ENCODE results near the gene CCNC. TPM values are rescaled to one million over a fixed set of nuclear protein-coding genes. Genes with fewer than 3 reads are reported as not detected.

Gene CCNC
- total RNA-seq (2014; rRNA removed; shearing (Covaris generic)): 130 and 168 TPM in 2 replicates

DNA sequence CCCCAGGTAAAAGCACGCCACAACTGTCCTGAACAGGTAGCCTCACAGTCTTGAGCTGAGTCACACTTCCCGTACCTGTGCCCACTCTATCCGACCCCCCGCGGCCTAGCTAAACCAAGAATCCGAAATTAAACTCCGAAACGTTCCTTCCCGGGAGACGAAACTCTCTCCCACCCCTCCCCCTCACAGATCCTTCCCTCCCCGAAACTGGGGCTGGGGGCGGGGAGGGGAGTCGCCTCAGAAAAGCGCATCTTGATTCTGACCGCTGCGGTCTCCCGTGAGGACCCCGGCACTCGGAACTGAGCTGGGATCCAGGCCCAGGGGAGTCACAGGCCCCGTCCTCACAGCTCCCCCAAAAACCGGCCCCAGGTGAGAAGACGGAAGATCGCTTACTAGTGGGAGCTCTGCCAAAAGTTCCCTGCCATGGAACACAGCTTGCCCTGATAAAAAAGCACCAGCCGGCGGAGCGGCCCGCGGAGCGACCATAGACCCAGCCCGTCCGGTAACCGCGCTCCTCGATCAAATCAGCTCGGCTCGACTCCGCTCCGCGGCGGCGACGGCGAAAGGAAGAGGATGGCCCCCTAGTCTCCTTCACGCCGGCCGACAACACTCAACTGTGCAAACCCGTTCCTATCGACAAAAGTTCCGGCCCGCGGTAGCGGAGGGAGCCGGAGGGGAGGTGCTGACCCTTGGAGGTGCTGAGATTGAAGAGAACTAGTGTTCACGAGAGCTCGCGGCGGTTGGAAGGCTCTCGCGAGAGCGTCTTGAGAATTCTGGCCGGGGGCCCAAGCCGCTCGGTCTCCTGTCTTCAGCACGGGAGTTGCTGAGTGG is at the start of gene CCNC:
Gene CCNC, minus strand, starts transcription at position 558 of the 831 bp plus-strand sequence. Its CDS starts 133 bp downstream, at position 425.
- peak; percentile 93 for DNase-seq (ENCODE audit: low spot score)
- in situ Hi-C loops (cut with HindIII; ENCODE audit: low sequenced_read_pairs): no loop called here

DNA sequence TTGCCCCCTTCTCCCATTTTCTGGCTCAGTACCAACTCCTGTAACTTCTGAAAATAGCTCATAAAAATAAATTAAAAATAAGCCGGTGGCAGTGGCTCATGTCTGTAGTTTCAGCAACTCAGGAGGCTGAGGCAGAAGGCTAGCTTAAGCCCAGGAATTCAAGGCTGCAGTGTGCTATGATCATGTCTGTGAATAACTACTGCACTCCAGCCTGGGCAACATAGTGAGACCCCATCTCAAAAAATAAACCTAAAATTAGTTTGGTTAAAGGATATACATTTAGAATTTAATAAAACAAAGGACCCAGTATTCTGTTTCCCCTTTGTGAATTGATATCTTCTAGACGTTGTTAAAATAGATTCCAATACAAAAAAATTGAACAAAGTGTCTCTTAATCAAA is 48.7 kb upstream of the CCNC start:
- DNase-seq (ENCODE audit: low spot score): no peak
- in situ Hi-C loops (cut with HindIII; ENCODE audit: low sequenced_read_pairs): no loop called here

DNA sequence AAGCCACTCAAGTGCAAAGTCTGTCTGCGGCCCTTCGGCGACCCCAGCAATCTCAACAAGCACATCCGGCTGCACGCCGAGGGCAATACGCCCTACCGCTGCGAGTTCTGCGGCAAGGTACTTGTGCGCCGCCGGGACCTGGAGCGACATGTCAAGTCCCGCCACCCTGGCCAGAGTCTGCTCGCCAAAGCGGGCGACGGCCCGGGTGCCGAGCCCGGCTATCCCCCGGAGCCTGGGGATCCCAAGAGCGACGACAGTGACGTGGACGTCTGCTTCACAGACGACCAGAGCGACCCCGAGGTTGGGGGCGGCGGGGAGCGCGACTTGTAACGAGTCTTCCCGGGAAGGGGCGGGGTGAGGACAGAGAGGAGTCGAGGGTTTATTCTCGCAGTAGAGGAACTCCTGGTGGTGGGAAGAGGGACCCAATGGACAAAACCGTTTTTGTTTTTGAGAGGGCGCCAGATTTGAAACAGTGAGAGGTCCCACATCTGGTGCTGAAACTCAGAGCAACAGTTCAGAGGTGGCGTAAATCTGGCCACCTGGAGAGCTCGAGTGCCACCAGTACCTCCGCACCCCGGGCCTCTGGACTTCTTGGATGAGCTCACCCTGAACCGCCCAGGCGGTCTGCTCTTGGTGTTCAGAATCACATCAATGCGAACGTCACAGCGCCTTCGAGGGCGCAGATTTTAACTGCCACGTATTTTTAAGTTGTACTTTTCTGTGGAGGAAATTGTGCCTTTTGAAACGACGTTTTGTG is 46.1 kb upstream of the CCNC start:
- DNase-seq (ENCODE audit: low spot score): no peak
- in situ Hi-C loops (cut with HindIII; ENCODE audit: low sequenced_read_pairs): no loop called here

GRCh38 chr6:99613705-99614429 is 45.4 kb upstream of the CCNC start:
- no peak for DNase-seq (ENCODE audit: low spot score)
- in situ Hi-C loops (cut with HindIII; ENCODE audit: low sequenced_read_pairs): no loop called here

- DNase-seq (ENCODE audit: low spot score): no peak
- in situ Hi-C loops (cut with HindIII; ENCODE audit: low sequenced_read_pairs): no loop called here
Observed at GRCh38 chr6:99613409-99613704, 44.9 kb upstream of the CCNC start.

DNA sequence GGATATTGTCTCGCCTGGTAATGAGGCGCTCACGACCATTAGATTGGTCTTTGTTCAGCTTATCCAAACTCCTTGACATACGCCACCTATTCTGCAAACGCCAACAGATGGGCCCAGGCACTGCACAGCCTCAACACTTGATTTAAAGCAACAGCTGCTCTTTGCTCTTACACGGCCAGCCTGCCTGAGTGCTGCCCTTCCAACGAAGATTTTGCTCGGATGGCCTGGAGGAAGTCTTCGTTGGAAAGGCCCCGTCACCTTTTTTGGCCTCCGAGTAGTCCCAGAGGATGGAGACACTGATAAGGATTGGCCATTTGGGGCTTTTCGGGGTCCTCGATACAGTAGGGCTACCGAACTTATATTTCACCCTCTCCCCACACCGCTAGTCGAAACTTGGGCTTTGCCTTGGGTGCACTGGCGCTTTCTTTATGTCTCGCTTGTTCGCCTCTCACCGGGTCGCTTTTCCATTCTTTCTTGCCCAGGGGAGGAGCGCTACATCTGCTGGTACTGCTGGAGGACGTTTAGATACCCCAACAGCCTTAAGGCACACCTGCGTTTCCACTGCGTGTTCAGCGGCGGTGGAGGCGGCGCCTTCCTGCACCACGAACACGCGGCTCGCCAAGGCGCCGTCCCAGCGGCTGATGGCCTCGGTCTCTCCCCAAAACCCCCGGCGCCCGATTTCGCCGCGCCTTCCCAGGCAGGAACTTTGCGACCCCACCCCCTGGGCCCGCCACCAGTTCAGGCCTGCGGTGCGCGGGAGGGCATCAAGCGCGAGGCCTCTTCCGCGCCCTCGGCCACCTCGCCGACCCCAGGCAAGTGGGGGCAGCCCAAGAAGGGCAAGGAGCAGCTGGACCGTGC is 44.3 kb upstream of the CCNC start:
- DNase-seq (ENCODE audit: low spot score): no peak
- in situ Hi-C loops (cut with HindIII; ENCODE audit: low sequenced_read_pairs): no loop called here

- DNase-seq (ENCODE audit: low spot score): no peak
- in situ Hi-C loops (cut with HindIII; ENCODE audit: low sequenced_read_pairs): no loop called here
Observed at GRCh38 chr6:99611148-99611547, 42.7 kb upstream of the CCNC start.

DNA sequence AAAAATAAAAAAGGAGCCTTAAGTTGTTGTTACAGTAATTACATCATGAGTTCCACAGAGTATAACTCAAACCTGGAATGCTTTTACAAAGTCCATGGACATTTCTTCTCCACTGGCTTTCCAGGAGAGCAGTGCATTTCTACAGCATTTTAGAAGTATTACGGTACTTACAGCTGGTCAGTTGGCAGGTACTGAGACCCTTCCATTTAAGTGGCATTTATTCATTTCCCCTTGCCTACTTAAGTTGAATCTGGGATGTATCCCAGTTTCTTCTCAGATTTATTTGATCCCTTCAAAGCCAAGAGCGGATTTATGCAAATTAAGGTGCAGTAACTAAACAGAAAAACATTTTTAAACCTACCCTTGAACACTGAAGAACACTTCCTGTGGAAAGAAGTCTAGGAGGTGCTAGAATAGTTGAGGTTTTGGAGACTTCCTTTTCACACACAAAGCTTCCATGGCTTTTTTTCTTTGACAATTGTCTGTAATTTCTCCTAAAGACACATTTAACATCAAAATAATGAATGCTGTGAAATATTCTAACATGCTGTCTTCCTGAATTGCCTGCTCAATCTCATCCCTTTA is 41.5 kb upstream of the CCNC start:
- in situ Hi-C loops (cut with HindIII; ENCODE audit: low sequenced_read_pairs): no loop called here
- DNase-seq (ENCODE audit: low spot score): no peak

DNA sequence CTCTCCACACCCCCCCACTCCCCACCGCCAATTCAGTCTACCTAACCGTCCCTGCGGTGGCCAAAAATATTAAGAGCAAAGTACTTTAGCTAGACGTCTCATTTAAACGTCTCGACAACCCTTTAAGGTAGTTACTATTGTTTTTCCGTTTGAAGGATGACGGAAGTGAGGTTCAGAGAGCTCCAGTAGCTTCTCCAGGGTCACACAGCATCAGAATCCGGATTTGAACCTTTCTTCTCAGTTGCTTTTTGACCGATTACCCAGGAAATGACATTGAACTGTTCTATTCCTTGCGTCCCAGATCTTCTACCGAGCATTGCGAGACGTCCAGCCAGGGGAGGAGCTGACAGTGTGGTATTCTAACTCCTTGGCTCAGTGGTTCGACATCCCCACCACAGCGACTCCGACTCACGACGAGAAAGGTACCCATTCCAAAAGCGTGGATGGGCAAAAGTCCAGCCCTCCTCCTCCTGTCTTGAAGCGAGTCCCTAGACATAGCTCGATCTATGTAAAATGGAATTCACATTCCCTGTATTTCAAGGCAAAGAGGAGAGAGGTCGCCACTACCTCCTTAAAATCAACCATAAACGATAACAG is 40.5 kb upstream of the CCNC start:
- in situ Hi-C loops (cut with HindIII; ENCODE audit: low sequenced_read_pairs): no loop called here

DNA sequence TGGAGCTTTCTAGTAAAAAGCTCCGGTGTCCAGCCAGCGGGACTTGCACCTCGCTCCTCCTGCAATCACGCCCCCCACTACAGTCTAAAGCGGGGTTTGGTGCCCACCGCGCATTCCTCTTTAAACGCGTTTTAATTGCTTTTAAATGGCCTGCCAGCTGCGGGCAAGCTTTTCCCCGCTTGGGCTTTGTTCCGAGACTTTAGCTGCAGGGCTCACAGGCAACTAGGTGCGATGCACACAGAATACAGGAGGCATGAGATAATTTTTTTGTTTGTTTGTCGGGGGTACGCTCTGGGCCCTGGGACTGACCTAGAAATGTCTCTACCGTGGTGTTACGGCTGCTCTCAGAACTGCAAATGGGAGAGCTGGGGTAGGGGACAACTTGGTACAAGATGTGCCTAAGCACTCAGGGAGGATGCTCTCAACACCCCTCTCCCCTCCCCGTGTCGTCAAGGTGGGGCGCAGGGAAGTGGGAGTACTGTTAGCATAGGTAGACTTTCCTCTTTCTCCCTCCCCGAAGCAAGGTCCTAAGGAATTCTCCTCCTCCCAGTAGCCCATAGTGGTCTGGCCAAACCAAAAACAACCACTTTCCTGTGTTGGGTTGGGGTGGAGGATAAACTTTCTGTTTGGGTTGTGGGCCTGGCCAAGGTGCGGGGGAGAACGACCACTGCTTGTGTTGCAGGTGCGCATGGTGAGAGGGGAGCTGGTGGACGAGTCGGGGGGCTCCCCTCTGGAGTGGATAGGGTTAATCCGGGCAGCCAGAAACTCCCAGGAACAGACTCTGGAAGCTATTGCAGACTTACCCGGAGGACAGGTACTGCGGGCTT is 39.8 kb upstream of the CCNC start:
- no peak for DNase-seq (ENCODE audit: low spot score)

More for the DNA sequence above, 40.5 kb upstream of the CCNC start:
- DNase-seq (ENCODE audit: low spot score): no peak

GRCh38 chr6:99607416-99608036 is 39.1 kb upstream of the CCNC start:
- in situ Hi-C loops (cut with HindIII; ENCODE audit: low sequenced_read_pairs): no loop called here
- no peak for DNase-seq (ENCODE audit: low spot score)

More for the DNA sequence above, 39.8 kb upstream of the CCNC start:
- in situ Hi-C loops (cut with HindIII; ENCODE audit: low sequenced_read_pairs): no loop called here

- no peak for DNase-seq (ENCODE audit: low spot score)
- in situ Hi-C loops (cut with HindIII; ENCODE audit: low sequenced_read_pairs): no loop called here
Observed at GRCh38 chr6:99606656-99607415, 38.4 kb upstream of the CCNC start, which contains the start of gene PRDM13. TSS of gene PRDM13 (plus strand) at chr6:99606833. CDS start at chr6:99607035, 202 bp downstream.

GRCh38 chr6:99605911-99606655 is 37.6 kb upstream of the CCNC start:
- in situ Hi-C loops (cut with HindIII; ENCODE audit: low sequenced_read_pairs): no loop called here
- DNase-seq (ENCODE audit: low spot score): no peak

DNA sequence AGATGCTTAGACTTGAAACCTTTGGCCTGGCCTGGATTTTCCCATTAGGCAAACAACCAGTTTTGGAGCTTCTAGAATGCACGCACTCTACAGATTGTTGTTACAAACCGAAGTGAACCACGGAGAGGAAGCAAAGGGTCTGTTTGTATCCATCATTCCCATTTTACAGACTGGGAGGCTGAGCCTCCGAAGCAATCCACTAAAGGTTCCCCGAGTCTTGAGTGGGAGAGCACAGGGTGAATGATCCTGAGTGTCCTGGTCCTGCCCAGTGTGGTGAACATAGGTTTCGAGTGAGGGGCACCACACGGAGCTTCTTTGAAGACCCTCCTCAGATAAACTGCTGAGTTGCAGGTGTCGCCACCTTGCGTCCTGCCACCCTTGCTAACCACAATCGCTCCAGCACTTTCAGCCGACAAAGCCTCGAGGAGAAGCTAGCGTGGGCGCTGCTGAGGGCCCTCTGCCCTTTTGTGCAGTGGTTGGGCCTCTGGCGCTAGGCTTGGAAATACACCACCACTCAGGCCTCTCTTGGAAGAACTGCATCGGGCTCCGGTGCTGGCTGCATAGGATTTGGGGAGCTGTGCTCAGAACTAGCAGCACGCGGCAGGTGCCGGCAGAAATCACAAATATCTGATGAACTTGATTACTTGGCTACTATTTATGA is 36.7 kb upstream of the CCNC start:
- DNase-seq (ENCODE audit: low spot score): no peak
- in situ Hi-C loops (cut with HindIII; ENCODE audit: low sequenced_read_pairs): no loop called here
